ENCODE data around the gene KCNN4.

The KCNN4 gene

GRCh38 chr19:43797118-43797517, 16.3 kb upstream of the KCNN4 start:
- H3K36me3 ChIP-seq (ENCODE audit: control insufficient read depth, insufficient read depth, low read length): no peaks in the 10 kb centered on the region
- H3K9me3 ChIP-seq (ENCODE audit: control insufficient read depth, insufficient read depth, low read length): no peaks in the 10 kb centered on the region
- H3K4me3 ChIP-seq (ENCODE audit: low read depth, low read length): no peak overlapping the region
- H3K9ac ChIP-seq (ENCODE audit: low read depth, low read length): no peak overlapping the region
- H3K4me1 ChIP-seq (ENCODE audit: control insufficient read depth, insufficient read depth, low read length): no peaks in the 10 kb centered on the region
- peaks cover 50% of the 10 kb centered on the region for H3K27me3 ChIP-seq (ENCODE audit: control insufficient read depth, insufficient read depth, low read length)

DNA sequence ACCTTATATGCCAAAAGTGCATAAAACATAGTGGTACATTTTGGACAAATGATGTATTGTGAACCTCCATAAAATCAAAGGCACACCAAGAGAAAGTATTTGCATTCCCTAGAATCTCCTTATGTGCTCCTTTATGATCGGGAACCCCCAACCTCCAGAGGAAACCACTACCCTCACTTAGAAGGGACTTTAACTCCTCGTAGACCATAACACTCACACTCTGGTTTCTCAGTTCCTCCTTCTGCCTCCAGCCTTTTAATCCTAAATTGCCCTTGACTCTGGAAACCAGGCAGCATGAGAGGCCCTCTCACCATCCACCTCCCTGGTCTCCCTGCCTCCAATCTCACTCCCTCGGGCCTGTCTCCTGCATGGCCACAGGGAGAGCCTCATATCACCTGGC, 9.8 kb upstream of the KCNN4 start:
- peaks cover 3% of the 10 kb centered on the region for H3K27me3 ChIP-seq (ENCODE audit: control insufficient read depth, insufficient read depth, low read length)
- H3K4me1 ChIP-seq (ENCODE audit: control insufficient read depth, insufficient read depth, low read length): no peaks in the 10 kb centered on the region
- no peaks in the 10 kb centered on the region for H3K9me3 ChIP-seq (ENCODE audit: control insufficient read depth, insufficient read depth, low read length)
- H3K9ac ChIP-seq (ENCODE audit: low read depth, low read length): no peak overlapping the region
- H3K4me3 ChIP-seq (ENCODE audit: low read depth, low read length): no peak overlapping the region
- no peaks in the 10 kb centered on the region for H3K36me3 ChIP-seq (ENCODE audit: control insufficient read depth, insufficient read depth, low read length)

DNA sequence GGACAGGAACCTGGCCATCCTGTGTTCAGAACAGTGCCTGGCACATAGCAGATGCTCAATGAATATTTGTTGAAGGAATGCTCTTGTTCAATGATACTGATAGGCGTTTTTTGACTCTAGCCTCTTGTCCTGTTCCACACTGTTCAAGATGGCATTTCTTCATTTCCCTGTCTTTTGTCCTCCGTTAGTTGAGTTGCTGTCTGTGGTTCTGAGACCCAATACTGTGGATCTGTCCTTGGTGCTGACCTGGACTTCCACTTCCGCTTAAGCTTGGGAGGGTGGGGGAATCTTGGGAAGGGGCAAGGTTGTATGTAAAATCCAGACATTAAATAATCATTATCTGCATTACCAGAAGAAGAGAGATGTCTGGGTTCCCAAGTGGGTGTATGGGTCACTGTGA, 8.3 kb upstream of the KCNN4 start:
- Histone ChIP-seq H3K27me3 (ENCODE audit: control insufficient read depth, insufficient read depth, low read length) (no peaks in the 10 kb centered on the region), H3K36me3 (ENCODE audit: control insufficient read depth, insufficient read depth, low read length) (no peaks in the 10 kb centered on the region), H3K9me3 (ENCODE audit: control insufficient read depth, insufficient read depth, low read length) (no peaks in the 10 kb centered on the region)

GRCh38 chr19:43786665-43787064, 5.9 kb upstream of the KCNN4 start:
- no peaks in the 10 kb centered on the region for H3K4me1 ChIP-seq (ENCODE audit: control insufficient read depth, insufficient read depth, low read length)
- no peaks in the 10 kb centered on the region for H3K9me3 ChIP-seq (ENCODE audit: control insufficient read depth, insufficient read depth, low read length)
- H3K4me3 ChIP-seq (ENCODE audit: low read depth, low read length): no peak overlapping the region
- H3K36me3 ChIP-seq (ENCODE audit: control insufficient read depth, insufficient read depth, low read length): no peaks in the 10 kb centered on the region
- peaks cover 3% of the 10 kb centered on the region for H3K27me3 ChIP-seq (ENCODE audit: control insufficient read depth, insufficient read depth, low read length)
- H3K9ac ChIP-seq (ENCODE audit: low read depth, low read length): no peak overlapping the region

More for the DNA sequence above, 8.3 kb upstream of the KCNN4 start:
- Histone ChIP-seq H3K9ac (ENCODE audit: low read depth, low read length) (no peak overlapping the region), H3K4me3 (ENCODE audit: low read depth, low read length) (no peak overlapping the region), H3K4me1 (ENCODE audit: control insufficient read depth, insufficient read depth, low read length) (no peaks in the 10 kb centered on the region)

DNA sequence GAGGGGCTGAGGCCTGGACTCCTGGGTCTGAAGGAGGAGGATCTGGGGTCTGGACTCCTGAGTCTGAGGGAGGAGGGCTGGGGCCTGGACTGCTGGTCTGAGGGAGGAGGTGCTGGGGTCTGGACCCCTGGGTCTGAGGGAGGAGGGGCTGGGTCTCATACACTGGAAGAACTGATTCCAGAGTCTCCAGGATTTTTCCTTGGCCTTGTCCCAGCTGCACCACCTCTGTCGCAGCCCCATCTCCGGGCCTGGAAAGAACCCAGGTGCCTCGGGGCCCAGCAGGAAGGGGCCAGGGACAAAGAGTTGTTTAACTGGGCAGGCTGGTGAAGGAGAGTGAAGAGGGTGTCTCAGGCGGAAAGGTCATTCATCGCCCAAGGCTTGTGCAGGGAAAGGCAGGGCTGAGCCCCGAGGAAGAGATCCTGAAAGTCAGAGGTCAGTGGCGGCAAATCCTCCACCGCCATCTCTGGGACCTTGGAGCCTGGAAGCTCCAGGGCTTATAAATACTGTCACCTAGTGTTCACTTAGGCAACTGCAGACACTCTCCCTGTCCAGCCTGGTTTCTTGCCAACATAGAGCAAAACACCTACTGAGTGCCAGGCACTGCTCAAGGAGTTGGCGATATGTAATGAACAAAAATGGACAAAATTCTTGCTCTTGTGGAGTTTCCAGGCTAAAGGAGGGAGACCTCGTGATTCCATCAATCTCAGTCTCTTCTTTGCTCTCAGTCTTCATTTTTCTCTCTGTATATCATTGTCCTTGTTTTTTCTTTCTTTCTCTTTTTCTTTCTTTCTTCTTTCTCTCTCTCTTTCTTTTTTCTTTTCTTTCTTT, 4.4 kb upstream of the KCNN4 start:
- Histone ChIP-seq H3K27me3 (ENCODE audit: control insufficient read depth, insufficient read depth, low read length) (peaks cover 3% of the 10 kb centered on the region), H3K4me3 (ENCODE audit: low read depth, low read length) (no peak overlapping the region), H3K36me3 (ENCODE audit: control insufficient read depth, insufficient read depth, low read length) (no peaks in the 10 kb centered on the region), H3K9me3 (ENCODE audit: control insufficient read depth, insufficient read depth, low read length) (no peaks in the 10 kb centered on the region), H3K4me1 (ENCODE audit: control insufficient read depth, insufficient read depth, low read length) (no peaks in the 10 kb centered on the region), H3K9ac (ENCODE audit: low read depth, low read length) (no peak overlapping the region)

DNA sequence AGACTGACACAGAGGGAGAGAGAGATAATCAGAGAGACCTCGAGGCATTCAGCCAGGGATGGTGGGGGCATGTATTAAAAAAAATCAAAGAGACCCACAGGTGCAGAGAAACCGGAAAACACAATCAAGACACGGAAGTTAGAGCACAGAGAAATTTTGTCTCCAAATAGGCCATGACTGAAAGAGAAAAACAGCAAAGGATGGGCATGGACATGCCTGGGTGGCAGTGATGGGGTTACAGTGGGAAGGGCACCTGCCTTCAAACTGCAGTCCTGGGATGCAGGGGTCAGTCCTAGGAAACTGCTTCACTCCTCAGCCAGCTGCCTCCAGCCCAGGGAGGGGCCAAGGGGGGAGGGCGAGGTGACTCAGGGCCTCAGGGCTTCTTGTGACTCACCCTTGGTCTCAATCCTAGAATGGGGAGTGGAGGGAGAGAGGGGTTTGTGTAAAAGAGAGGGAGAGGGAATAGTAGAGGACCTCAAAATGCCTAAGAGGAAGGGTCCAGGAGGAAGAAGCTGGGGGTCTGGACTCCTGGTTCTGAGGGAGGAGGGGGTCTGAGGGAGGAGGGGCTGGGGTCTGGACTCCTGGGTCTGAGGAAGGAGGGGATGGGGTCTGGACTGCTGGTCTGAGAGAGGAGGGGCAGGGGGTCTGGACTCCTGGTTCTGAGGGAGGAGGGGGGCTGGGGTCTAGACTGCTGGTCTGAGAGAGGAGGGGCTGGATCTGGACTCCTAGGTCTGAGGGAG, 3.6 kb upstream of the KCNN4 start:
- Histone ChIP-seq H3K9ac (ENCODE audit: low read depth, low read length) (no peak overlapping the region), H3K27me3 (ENCODE audit: control insufficient read depth, insufficient read depth, low read length) (peaks cover 3% of the 10 kb centered on the region), H3K9me3 (ENCODE audit: control insufficient read depth, insufficient read depth, low read length) (no peaks in the 10 kb centered on the region), H3K4me3 (ENCODE audit: low read depth, low read length) (no peak overlapping the region), H3K36me3 (ENCODE audit: control insufficient read depth, insufficient read depth, low read length) (no peaks in the 10 kb centered on the region), H3K4me1 (ENCODE audit: control insufficient read depth, insufficient read depth, low read length) (peaks cover 6% of the 10 kb centered on the region)

- Histone ChIP-seq H3K36me3 (ENCODE audit: control insufficient read depth, insufficient read depth, low read length) (no peaks in the 10 kb centered on the region), H3K9me3 (ENCODE audit: control insufficient read depth, insufficient read depth, low read length) (no peaks in the 10 kb centered on the region), H3K4me1 (ENCODE audit: control insufficient read depth, insufficient read depth, low read length) (peaks cover 7% of the 10 kb centered on the region), H3K4me3 (ENCODE audit: low read depth, low read length) (no peak overlapping the region), H3K9ac (ENCODE audit: low read depth, low read length) (no peak overlapping the region), H3K27me3 (ENCODE audit: control insufficient read depth, insufficient read depth, low read length) (peaks cover 3% of the 10 kb centered on the region)
These were observed 2.9 kb upstream of the KCNN4 start for GRCh38 chr19:43783636-43784035.

- Histone ChIP-seq H3K27me3 (ENCODE audit: control insufficient read depth, insufficient read depth, low read length) (peaks cover 3% of the 10 kb centered on the region), H3K9me3 (ENCODE audit: control insufficient read depth, insufficient read depth, low read length) (no peaks in the 10 kb centered on the region), H3K36me3 (ENCODE audit: control insufficient read depth, insufficient read depth, low read length) (no peaks in the 10 kb centered on the region), H3K4me3 (ENCODE audit: low read depth, low read length) (no peak overlapping the region), H3K4me1 (ENCODE audit: control insufficient read depth, insufficient read depth, low read length) (peaks cover 10% of the 10 kb centered on the region), H3K9ac (ENCODE audit: low read depth, low read length) (no peak overlapping the region)
These were observed 2.0 kb upstream of the KCNN4 start for GRCh38 chr19:43782689-43783231.

- H3K4me1 ChIP-seq (ENCODE audit: control insufficient read depth, insufficient read depth, low read length): peaks cover 11% of the 10 kb centered on the region
- no peak overlapping the region for H3K4me3 ChIP-seq (ENCODE audit: low read depth, low read length)
- no peaks in the 10 kb centered on the region for H3K9me3 ChIP-seq (ENCODE audit: control insufficient read depth, insufficient read depth, low read length)
- H3K27me3 ChIP-seq (ENCODE audit: control insufficient read depth, insufficient read depth, low read length): peaks cover 3% of the 10 kb centered on the region
- H3K36me3 ChIP-seq (ENCODE audit: control insufficient read depth, insufficient read depth, low read length): no peaks in the 10 kb centered on the region
- no peak overlapping the region for H3K9ac ChIP-seq (ENCODE audit: low read depth, low read length)
These were observed 1.5 kb upstream of the KCNN4 start for GRCh38 chr19:43782311-43782660.

GRCh38 chr19:43781630-43782310, 997 bp upstream of the KCNN4 start:
- Histone ChIP-seq H3K36me3 (ENCODE audit: control insufficient read depth, insufficient read depth, low read length) (no peaks in the 10 kb centered on the region), H3K9ac (ENCODE audit: low read depth, low read length) (no peak overlapping the region), H3K27me3 (ENCODE audit: control insufficient read depth, insufficient read depth, low read length) (peaks cover 3% of the 10 kb centered on the region), H3K4me1 (ENCODE audit: control insufficient read depth, insufficient read depth, low read length) (peaks cover 13% of the 10 kb centered on the region), H3K9me3 (ENCODE audit: control insufficient read depth, insufficient read depth, low read length) (no peaks in the 10 kb centered on the region), H3K4me3 (ENCODE audit: low read depth, low read length) (no peak overlapping the region)

GRCh38 chr19:43779820-43780219, 953 bp downstream of the KCNN4 start:
- H3K4me1 ChIP-seq (ENCODE audit: control insufficient read depth, insufficient read depth, low read length): peaks cover 16% of the 10 kb centered on the region
- H3K27me3 ChIP-seq (ENCODE audit: control insufficient read depth, insufficient read depth, low read length): peaks cover 12% of the 10 kb centered on the region
- no peak overlapping the region for H3K4me3 ChIP-seq (ENCODE audit: low read depth, low read length)
- H3K36me3 ChIP-seq (ENCODE audit: control insufficient read depth, insufficient read depth, low read length): no peaks in the 10 kb centered on the region
- no peak overlapping the region for H3K9ac ChIP-seq (ENCODE audit: low read depth, low read length)
- no peaks in the 10 kb centered on the region for H3K9me3 ChIP-seq (ENCODE audit: control insufficient read depth, insufficient read depth, low read length)

Data from iPS-15b (cell line).